Central memory CD8-positive, alpha-beta T cell (primary cell): ENCODE data around the gene SLC39A13.

ENCODE experiments used
- ATAC-seq: fragments of 150-1000 bp; cut with Tn5 transposase; replicated peaks from 2 replicates; pipeline ENCODE4 v1.10.0; 2022; ENCODE audit warnings: mild to moderate bottlenecking, moderate FRiP score, moderate number of reproducible peaks; ENCODE audit not compliant: poor library complexity, severe bottlenecking; ENCODE audit errors: extremely low read depth
- DNase-seq, 2 donors: peaks; one replicate each; pipeline ENCODE4 v3.0.0; 2021; ENCODE audit warnings: low spot score in 2 of 2
- H3K27ac Mint-ChIP-seq: one replicate; pipeline ENCODE4 v1.8.0; 2022; ENCODE audit warnings: low read depth, mild to moderate bottlenecking, moderate library complexity, mixed read lengths
- H3K27me3 Mint-ChIP-seq: one replicate; pipeline ENCODE4 v1.8.0; 2022; ENCODE audit warnings: mixed read lengths
- H3K36me3 Mint-ChIP-seq: one replicate; pipeline ENCODE4 v1.8.0; 2022; ENCODE audit warnings: mild to moderate bottlenecking, moderate library complexity, mixed read lengths; ENCODE audit not compliant: insufficient read depth
- H3K4me1 Mint-ChIP-seq: one replicate; pipeline ENCODE4 v1.8.0; 2022; ENCODE audit warnings: mixed read lengths
- H3K4me3 Mint-ChIP-seq: one replicate; pipeline ENCODE4 v1.8.0; 2022; ENCODE audit warnings: mild to moderate bottlenecking, moderate library complexity, mixed read lengths
- H3K9me3 Mint-ChIP-seq: one replicate; pipeline ENCODE4 v1.8.0; 2022; ENCODE audit warnings: mixed read lengths

Gene SLC39A13

DNA sequence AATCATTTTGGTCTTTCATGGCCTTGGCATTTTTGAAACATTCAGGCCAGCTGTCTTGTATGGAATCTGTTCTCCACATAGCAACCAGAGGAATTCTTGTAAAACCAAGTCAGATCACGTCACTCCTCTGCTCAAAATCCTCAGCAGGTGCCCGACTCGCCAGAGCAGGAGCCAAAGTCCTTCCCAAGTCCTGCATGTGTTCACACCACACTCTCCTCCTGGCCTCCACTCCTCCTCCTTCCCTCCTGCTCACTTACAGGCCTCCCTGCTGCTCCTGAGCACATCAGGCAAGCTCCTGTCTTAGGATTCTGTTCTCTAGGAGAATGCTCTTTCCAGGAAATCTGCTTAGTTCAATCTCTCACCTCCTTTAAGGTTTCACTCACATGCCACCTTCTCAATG lies 24.8 kb downstream of the SLC39A13 start:
- no peak for DNase-seq
- Mint-ChIP-seq H3K4me3 (no peak overlapping the region), H3K4me1 (no peaks in the 10 kb centered on the region), H3K36me3 (peaks cover 3% of the 10 kb centered on the region), H3K9me3 (no peaks in the 10 kb centered on the region), H3K27me3 (no peaks in the 10 kb centered on the region), H3K27ac (no peak overlapping the region)
- ATAC-seq: no peak

DNA sequence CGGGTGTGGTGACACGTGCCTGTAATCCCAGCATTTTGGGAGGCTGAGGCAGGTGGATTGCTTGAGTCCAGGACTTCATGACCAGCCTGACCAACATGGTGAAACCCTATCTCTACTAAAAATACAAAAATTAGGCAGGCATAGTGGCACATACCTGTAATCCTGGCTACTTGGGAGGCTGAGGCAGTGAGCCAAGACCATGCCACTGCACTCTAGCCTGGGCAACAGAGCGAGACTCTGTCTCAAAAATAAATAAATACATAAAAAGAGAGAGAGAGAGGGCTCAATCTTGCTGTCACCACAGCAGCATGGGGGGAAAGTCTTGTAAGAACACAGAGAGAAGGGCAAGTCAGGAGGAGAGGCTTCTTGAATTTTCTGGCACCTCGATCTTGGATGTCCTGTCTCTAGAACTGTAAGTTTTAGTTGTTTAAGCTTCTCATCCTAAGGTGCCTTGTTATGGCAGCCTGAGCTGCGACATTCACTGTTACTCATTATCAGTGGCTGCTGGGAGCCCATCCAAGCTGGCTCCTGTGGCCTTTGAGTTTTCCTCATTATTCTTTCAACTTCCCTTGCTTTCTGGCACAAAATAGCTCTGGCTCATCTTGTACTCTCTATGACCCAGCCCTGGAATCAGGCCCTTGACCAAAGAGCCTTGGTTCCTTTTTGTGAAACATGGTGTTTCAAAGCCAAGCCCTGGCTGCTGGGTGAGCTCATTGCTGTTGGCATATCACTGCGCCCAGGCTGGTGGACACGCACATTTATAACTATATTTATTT lies 25.8 kb downstream of the SLC39A13 start:
- no peaks in the 10 kb centered on the region for H3K4me1 Mint-ChIP-seq
- H3K4me3 Mint-ChIP-seq: no peak overlapping the region
- no peak overlapping the region for H3K27ac Mint-ChIP-seq
- ATAC-seq (no peak), DNase-seq (no peak)
- no peaks in the 10 kb centered on the region for H3K27me3 Mint-ChIP-seq
- H3K9me3 Mint-ChIP-seq: no peaks in the 10 kb centered on the region
- H3K36me3 Mint-ChIP-seq: peaks cover 3% of the 10 kb centered on the region

DNA sequence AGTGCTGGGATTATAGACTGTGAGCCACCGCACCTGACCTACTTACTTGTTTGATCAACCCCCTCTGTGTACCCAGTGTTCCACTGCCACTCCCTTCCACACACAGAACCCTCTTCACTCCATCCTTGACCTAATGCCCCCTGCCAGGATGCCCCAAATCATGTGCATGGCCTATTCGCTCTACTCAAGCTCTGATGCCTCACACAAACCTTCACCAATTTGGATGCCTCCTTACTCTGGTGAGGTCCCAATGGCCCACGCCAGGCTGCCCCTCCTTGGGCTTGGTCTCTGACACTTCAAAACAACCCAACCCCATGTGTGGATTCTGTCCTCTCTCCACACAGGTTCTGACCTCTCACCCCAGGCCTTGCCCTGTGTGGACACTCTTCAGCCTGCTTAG lies 27.3 kb downstream of the SLC39A13 start:
- no peaks in the 10 kb centered on the region for H3K9me3 Mint-ChIP-seq
- H3K27ac Mint-ChIP-seq: no peak overlapping the region
- peaks cover 2% of the 10 kb centered on the region for H3K36me3 Mint-ChIP-seq
- ATAC-seq (no peak), DNase-seq (no peak)
- no peak overlapping the region for H3K4me3 Mint-ChIP-seq
- no peaks in the 10 kb centered on the region for H3K4me1 Mint-ChIP-seq
- no peaks in the 10 kb centered on the region for H3K27me3 Mint-ChIP-seq

DNA sequence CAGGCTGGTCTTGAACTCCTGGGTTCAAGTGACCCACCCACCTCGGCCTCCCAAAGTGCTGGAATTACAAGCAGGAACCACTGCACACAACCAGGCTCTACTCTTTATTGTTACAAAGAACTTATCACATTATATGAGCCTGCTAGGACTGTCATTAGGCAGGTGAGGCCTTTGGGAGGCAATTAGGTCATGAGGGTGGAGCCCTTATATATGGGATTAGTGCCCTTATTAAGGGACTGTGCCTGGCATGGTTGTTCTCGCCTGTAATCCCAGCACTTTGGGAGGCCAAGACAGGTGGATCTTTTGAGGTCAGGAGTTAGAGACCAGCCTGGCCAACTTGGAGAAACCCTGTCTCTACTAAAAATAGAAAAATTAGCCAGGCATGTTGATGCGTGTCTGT lies 28.3 kb downstream of the SLC39A13 start:
- H3K27ac Mint-ChIP-seq: no peak overlapping the region
- no peaks in the 10 kb centered on the region for H3K36me3 Mint-ChIP-seq
- no peaks in the 10 kb centered on the region for H3K27me3 Mint-ChIP-seq
- H3K9me3 Mint-ChIP-seq: no peaks in the 10 kb centered on the region
- no peak overlapping the region for H3K4me3 Mint-ChIP-seq
- H3K4me1 Mint-ChIP-seq: no peaks in the 10 kb centered on the region
- ATAC-seq (no peak), DNase-seq (no peak)

DNA sequence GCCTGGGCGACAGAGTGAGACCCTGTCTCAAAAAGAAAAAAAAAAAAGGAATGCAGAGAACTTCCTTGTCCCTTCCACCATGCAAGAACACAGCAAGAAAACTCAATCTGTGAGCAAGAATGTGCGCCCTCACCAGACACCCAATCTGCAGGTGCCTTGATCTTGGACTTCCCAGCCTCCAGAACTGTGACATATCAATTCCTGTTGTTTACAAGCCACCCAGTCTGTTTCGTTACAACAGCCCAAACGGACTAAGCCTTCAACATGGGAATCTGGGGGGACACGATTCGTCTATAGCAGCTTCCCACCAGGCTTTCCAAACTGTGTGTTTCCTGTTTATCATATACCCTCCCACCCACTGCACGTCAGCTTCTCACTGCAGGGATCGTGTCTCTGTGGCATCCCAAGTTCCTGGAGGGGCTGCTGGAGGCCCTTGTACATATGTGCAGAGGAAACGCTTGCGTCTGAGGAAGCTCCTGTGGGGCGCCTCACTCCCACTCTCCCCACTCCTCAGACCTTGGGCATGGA lies 28.9 kb downstream of the SLC39A13 start:
- no peaks in the 10 kb centered on the region for H3K9me3 Mint-ChIP-seq
- no peaks in the 10 kb centered on the region for H3K27me3 Mint-ChIP-seq
- H3K36me3 Mint-ChIP-seq: no peaks in the 10 kb centered on the region
- H3K4me3 Mint-ChIP-seq: no peak overlapping the region
- DNase-seq: no peak
- H3K4me1 Mint-ChIP-seq: no peaks in the 10 kb centered on the region
- no peak for ATAC-seq
- H3K27ac Mint-ChIP-seq: no peak overlapping the region

DNA sequence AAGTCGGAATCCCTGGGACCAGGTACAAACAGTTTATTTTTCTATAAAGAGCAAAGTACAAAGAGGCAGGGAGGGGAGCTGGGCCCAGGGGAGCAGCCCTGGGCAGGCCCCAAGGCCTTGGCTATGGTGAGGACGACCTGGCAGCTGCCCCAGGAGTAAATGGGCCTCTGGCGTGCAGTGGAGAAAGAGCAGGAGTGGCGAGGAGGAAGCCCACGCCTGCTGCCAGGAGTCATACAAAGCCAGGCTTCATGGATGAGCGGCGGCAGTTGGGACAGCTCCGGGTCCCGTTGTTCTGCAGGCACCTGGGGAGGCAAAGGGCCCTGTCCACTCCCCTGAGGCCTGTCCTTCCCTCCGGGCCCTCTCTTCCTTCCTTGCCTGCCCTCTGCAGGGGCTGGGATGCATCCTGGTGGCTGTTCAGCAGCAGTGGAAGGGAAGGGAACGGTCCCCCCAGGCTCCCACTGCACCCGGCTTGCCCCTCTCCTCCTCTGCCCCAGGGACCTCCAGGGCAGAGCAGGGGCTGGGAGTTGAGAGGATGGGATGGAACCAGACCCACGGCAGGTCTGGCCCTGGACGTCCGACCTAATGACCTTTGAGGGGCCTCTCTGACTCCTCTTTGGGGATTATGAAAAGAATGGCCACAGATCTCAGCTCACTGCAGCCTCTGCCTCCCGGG lies 29.5 kb downstream of the SLC39A13 start:
- DNase-seq (no peak), ATAC-seq (no peak)
- Mint-ChIP-seq H3K9me3 (no peaks in the 10 kb centered on the region), H3K4me3 (no peak overlapping the region), H3K27me3 (no peaks in the 10 kb centered on the region), H3K27ac (no peak overlapping the region), H3K36me3 (no peaks in the 10 kb centered on the region), H3K4me1 (no peaks in the 10 kb centered on the region)

DNA sequence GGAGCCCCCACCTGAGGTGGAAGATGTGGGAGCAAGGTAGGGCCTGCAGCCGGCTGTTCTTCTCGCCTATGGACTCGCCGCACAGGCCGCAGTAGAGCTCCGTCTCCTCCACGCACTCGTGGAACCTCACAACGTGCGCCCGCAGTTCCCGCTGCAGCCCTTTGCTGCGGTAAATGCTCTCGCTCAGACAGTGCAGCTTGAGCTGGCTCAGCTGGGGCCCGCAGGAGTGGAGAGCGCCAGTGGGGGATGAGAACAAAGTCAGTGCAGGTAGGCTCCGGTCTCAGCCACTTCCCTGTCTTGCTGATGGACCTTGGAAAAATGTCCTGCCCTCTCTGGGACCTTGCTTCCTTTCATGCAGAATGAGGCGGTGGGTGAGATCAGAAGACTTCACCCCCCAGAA lies 30.3 kb downstream of the SLC39A13 start:
- no peaks in the 10 kb centered on the region for H3K4me1 Mint-ChIP-seq
- H3K36me3 Mint-ChIP-seq: no peaks in the 10 kb centered on the region
- no peaks in the 10 kb centered on the region for H3K9me3 Mint-ChIP-seq
- H3K27ac Mint-ChIP-seq: no peak overlapping the region
- H3K4me3 Mint-ChIP-seq: no peak overlapping the region
- DNase-seq (no peak), ATAC-seq (no peak)
- no peaks in the 10 kb centered on the region for H3K27me3 Mint-ChIP-seq

DNA sequence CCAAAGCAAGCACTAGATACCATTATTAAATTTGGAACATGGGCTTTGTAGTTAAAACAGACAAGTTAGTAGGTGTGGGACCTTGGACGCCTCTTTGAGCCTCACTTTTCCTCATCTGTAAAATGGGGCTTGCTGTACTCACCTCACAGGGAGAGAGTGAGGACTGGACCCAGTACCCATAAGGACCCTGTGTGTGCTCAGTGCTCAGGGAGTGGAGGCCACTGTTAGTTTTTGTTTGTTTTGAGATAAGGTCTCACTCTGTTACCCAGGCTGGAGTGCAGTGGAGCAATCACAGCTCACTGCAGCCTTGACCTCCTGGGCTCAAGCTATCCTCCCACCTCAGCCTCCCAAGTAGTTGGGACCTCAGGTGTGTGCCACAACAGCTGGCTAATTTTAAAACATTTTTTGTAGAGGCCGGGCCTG lies 31.7 kb downstream of the SLC39A13 start:
- no peaks in the 10 kb centered on the region for H3K36me3 Mint-ChIP-seq
- no peak overlapping the region for H3K4me3 Mint-ChIP-seq
- no peaks in the 10 kb centered on the region for H3K9me3 Mint-ChIP-seq
- H3K4me1 Mint-ChIP-seq: no peaks in the 10 kb centered on the region
- ATAC-seq (no peak), DNase-seq (no peak)
- no peak overlapping the region for H3K27ac Mint-ChIP-seq
- no peaks in the 10 kb centered on the region for H3K27me3 Mint-ChIP-seq

DNA sequence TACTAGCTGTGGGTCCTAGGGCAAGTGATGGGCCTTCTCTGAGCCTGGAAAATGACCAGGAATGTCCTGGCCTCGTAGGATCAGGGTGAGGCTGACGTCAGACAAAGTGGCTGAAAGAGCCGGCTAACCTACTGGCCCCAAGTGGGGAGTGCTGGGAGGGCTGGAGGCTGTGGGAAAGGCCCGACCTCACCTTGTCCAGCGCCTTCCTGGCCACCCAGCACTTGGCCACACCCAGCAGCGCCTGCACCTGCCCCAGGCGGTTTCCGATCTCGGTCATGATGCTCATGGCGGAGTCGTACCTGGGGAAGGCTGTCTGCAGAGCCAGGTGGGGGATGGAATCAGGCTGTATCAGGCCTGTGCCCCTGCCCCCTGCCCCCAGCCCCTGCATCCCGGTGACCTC lies 33.0 kb downstream of the SLC39A13 start:
- Mint-ChIP-seq H3K27me3 (no peaks in the 10 kb centered on the region), H3K36me3 (no peaks in the 10 kb centered on the region), H3K27ac (no peak overlapping the region), H3K4me3 (no peak overlapping the region), H3K4me1 (no peaks in the 10 kb centered on the region), H3K9me3 (no peaks in the 10 kb centered on the region)
- DNase-seq (no peak), ATAC-seq (no peak)

DNA sequence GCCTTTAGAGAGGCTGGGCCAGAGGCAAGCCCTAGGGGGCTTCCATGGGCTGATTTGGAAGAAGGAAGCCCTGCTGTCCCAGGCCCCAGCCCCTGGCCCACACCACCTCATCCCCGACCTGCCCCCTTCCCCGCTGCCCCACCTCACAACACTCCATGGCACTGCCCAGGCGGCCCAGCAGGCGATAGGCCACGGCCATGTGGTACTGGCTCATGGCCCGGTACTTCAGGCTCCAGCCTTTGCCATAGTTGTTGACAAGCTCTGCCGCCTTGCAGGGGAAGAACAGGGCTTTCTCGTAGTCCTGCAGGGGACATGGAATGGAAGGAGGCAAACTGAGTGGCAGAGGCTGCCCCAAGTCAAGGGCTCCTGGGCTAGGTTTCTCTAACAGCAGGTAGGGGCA lies 34.1 kb downstream of the SLC39A13 start:
- Mint-ChIP-seq H3K27ac (no peak overlapping the region), H3K36me3 (no peaks in the 10 kb centered on the region), H3K4me1 (peaks cover 4% of the 10 kb centered on the region), H3K9me3 (no peaks in the 10 kb centered on the region), H3K4me3 (no peak overlapping the region), H3K27me3 (no peaks in the 10 kb centered on the region)
- DNase-seq (no peak), ATAC-seq (no peak)

DNA sequence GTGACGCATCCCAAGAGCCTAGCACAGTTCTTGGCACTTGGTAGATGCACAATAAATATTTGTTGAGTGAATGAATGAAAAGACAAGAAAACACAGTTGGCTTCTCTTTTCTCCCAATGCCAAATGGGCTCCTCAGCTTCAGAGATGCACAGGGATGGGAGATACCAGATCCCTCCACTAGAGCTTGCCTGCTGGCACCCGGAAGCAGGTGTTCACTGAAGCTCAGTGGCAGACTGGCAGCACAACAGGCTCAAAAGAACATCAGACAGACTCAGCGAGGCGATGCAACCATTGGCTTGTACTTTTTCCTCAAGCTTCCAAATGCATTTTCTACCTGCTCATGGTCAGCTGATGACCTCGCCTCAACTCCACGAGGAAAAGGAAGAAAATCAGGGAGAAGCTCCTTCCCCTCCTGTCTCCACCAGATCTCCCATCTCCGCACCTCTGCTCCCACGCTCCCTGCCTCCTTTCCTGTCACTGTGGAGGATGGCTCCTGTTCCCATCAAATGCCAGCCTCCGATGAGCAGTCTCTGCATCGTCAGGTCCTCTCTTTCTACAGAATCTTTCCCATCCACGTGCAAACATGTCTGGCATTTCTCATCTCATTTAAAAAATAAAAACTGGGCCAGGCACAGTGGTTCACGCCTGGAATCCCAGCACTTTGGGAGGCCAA lies 34.8 kb downstream of the SLC39A13 start:
- Mint-ChIP-seq H3K27me3 (no peaks in the 10 kb centered on the region), H3K9me3 (no peaks in the 10 kb centered on the region), H3K27ac (no peak overlapping the region), H3K4me1 (peaks cover 4% of the 10 kb centered on the region), H3K4me3 (no peak overlapping the region), H3K36me3 (peaks cover 3% of the 10 kb centered on the region)
- DNase-seq (no peak), ATAC-seq (no peak)

DNA sequence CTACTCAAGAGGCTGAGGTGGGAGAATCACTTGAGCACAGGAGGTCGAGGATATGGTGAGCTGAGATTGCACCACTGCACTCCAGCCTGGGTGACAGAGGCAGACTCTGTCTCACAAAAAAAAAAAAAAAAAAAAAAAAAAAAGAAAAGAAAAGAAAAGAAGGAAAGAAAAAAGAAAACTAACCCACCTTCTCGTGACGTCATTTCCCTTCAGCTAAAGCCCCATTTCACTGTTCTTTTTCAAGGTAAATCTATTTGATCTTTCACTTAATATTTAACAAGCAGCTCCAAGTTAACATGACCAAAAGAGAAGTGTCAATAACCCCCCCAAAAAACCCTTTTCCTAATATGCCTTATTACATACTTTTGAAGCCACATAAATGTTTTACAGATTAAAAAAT lies 35.4 kb downstream of the SLC39A13 start:
- Mint-ChIP-seq H3K27ac (no peak overlapping the region), H3K27me3 (no peaks in the 10 kb centered on the region), H3K4me1 (peaks cover 4% of the 10 kb centered on the region), H3K36me3 (peaks cover 3% of the 10 kb centered on the region), H3K4me3 (no peak overlapping the region), H3K9me3 (no peaks in the 10 kb centered on the region)
- DNase-seq (no peak), ATAC-seq (no peak)

DNA sequence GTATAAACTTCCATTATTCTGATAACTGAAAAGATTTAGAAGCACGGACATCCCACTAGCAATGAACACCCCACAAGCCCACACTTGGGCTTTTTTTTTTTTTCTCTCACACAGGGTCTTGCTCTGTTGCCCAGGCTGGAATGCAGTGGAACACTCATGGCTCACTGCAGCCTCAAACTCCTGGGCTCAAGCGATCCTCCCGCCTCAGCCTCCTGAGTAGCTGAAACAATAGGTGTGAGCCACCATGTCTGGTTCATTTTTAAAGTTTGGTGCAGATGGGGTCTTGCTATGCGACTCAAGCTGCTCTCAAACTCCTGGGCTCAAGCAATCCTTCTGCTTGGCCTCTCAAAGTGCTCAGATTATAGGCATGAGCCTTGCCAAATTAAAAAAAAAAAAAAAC lies 37.5 kb downstream of the SLC39A13 start:
- no peak overlapping the region for H3K4me3 Mint-ChIP-seq
- peaks cover 4% of the 10 kb centered on the region for H3K4me1 Mint-ChIP-seq
- no peaks in the 10 kb centered on the region for H3K27me3 Mint-ChIP-seq
- peaks cover 5% of the 10 kb centered on the region for H3K36me3 Mint-ChIP-seq
- no peak for ATAC-seq
- no peak for DNase-seq
- no peak overlapping the region for H3K27ac Mint-ChIP-seq
- H3K9me3 Mint-ChIP-seq: no peaks in the 10 kb centered on the region
